ENCODE data around the gene ERO1B. TPM values are rescaled to one million over a fixed set of nuclear protein-coding genes. Genes with fewer than 3 reads are reported as not detected.

The ERO1B gene
- total and polyA plus RNA-seq, 2 of the 13 experiments (the other 11 are each of a cell fraction or from before 2014, with no cell fraction given) = 1.6 to 2.1 TPM

GRCh38 chr1:236281654-236282424 is at the start of gene ERO1B (continued):
- TF ChIP-seq ATF6 (CRISPR knock-in tag; conservative IDR thresholded peaks at IDR 0.05) (0 out of 2 replicates have a peak, but pooled peaks have one; percentile 5), ETV5 (CRISPR knock-in tag; IDR thresholded peaks at IDR 0.05; ENCODE audit: borderline replicate concordance) (no peak; the same call in 1 of the 2 replicates), MAX (IDR thresholded peaks at IDR 0.05) (peak; percentile 53), ZFX (CRISPR knock-in tag; IDR thresholded peaks at IDR 0.05; ENCODE audit: low read depth) (peak; percentile 74), ZNF296 (CRISPR knock-in tag; conservative IDR thresholded peaks at IDR 0.05) (no peak), ZSCAN31 (CRISPR knock-in tag; IDR thresholded peaks at IDR 0.05; ENCODE audit: low read depth) (0 out of 2 replicates have a peak, but pooled peaks have one; percentile 36), CBFB (CRISPR knock-in tag; IDR thresholded peaks at IDR 0.05) (no peak; the same call in 1 of the 2 replicates)
- TF ChIP-seq, protein P1, sequence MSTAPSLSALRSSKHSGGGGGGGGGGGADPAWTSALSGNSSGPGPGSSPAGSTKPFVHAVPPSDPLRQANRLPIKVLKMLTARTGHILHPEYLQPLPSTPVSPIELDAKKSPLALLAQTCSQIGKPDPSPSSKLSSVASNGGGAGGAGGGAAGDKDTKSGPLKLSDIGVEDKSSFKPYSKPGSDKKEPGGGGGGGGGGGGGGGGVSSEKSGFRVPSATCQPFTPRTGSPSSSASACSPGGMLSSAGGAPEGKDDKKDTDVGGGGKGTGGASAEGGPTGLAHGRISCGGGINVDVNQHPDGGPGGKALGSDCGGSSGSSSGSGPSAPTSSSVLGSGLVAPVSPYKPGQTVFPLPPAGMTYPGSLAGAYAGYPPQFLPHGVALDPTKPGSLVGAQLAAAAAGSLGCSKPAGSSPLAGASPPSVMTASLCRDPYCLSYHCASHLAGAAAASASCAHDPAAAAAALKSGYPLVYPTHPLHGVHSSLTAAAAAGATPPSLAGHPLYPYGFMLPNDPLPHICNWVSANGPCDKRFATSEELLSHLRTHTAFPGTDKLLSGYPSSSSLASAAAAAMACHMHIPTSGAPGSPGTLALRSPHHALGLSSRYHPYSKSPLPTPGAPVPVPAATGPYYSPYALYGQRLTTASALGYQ (CRISPR knock-in tag; IDR thresholded peaks at IDR 0.05) = peak; percentile 62; the same call in 1 of the 2 replicates
- TF ChIP-seq, protein P2, sequence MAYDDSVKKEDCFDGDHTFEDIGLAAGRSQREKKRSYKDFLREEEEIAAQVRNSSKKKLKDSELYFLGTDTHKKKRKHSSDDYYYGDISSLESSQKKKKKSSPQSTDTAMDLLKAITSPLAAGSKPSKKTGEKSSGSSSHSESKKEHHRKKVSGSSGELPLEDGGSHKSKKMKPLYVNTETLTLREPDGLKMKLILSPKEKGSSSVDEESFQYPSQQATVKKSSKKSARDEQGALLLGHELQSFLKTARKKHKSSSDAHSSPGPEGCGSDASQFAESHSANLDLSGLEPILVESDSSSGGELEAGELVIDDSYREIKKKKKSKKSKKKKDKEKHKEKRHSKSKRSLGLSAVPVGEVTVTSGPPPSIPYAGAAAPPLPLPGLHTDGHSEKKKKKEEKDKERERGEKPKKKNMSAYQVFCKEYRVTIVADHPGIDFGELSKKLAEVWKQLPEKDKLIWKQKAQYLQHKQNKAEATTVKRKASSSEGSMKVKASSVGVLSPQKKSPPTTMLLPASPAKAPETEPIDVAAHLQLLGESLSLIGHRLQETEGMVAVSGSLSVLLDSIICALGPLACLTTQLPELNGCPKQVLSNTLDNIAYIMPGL (CRISPR knock-in tag; IDR thresholded peaks at IDR 0.05; ENCODE audit: borderline replicate concordance in 1 of 2, low read depth in 1 of 2) = peak in 1 of 2 experiments; percentile 38; a peak in 1 of 4 replicates
